Osteoblast (primary cell): ENCODE data around the gene PSEN2. TPM values are rescaled to one million over a fixed set of nuclear protein-coding genes. Genes with fewer than 3 reads are reported as not detected.
A peak's percentile ranks its signal among the peaks of the same experiment; 100 is the strongest.

ENCODE experiments used
- DNase-seq: peaks from one replicate; pipeline ENCODE4 v3.0.0; 2011; ENCODE audit warnings: low spot score, mixed read lengths; ENCODE audit not compliant: insufficient read length; ENCODE audit errors: missing footprints
- H2AFZ ChIP-seq: 2 replicates; pipeline ENCODE4 v1.6.0; 2011; ENCODE audit warnings: mild to moderate bottlenecking, low read length
- H3K27ac ChIP-seq: 2 replicates; pipeline ENCODE4 v1.5.1; 2011; ENCODE audit warnings: mild to moderate bottlenecking, low read depth, low read length, moderate library complexity
- H3K27me3 ChIP-seq: 2 replicates; pipeline ENCODE4 v1.6.0; 2012; ENCODE audit warnings: mild to moderate bottlenecking, control low read depth, inconsistent platforms, low read length, moderate library complexity; ENCODE audit not compliant: insufficient read depth
- H3K36me3 ChIP-seq: 2 replicates; pipeline ENCODE4 v1.5.1; 2011; ENCODE audit warnings: mild to moderate bottlenecking, low read length, control low read depth, moderate library complexity; ENCODE audit not compliant: insufficient read depth
- H3K4me1 ChIP-seq: 2 replicates; pipeline ENCODE4 v1.5.1; 2011; ENCODE audit warnings: mild to moderate bottlenecking, low read length, control low read depth, moderate library complexity; ENCODE audit not compliant: insufficient read depth
- H3K4me2 ChIP-seq: 2 replicates; pipeline ENCODE4 v1.6.0; 2011; ENCODE audit warnings: mild to moderate bottlenecking, low read length; ENCODE audit not compliant: insufficient read depth
- H3K4me3 ChIP-seq: fragments of 200-600 bp; sonication (generic); 3 replicates; pipeline ENCODE4 v1.5.1; 2012; ENCODE audit warnings: mild to moderate bottlenecking, low read length, inconsistent platforms; ENCODE audit not compliant: insufficient read depth
- H3K79me2 ChIP-seq: 2 replicates; pipeline ENCODE4 v1.6.0; 2012; ENCODE audit warnings: mild to moderate bottlenecking, low read length, control low read depth, inconsistent platforms; ENCODE audit not compliant: insufficient read depth
- H3K9me3 ChIP-seq: 2 replicates; pipeline ENCODE4 v1.5.1; 2011; ENCODE audit warnings: low read depth, low read length, control low read depth
- H4K20me1 ChIP-seq: 2 replicates; pipeline ENCODE4 v1.6.0; 2012; ENCODE audit warnings: mild to moderate bottlenecking, low read length, control low read depth; ENCODE audit not compliant: insufficient read depth
- CTCF ChIP-seq: IDR thresholded peaks from 2 replicates; pipeline ENCODE4 v1.5.1; 2011; ENCODE audit warnings: mild to moderate bottlenecking, low read depth, low read length, moderate library complexity; ENCODE audit errors: extremely low read depth
- total RNA-seq: library from RNA; depleted of rRNA; stranded (reverse); fragments of >200 nt; gene quantifications from 2 replicates; pipeline ENCODE4 v1.2.3, GENCODE V29; 2012

The PSEN2 gene
- total RNA-seq, 1 donor: 32.9 TPM

GRCh38 chr1:226862890-226863289 lies 7.5 kb upstream of the PSEN2 start:
- Histone ChIP-seq H3K27ac (peak overlapping the region; percentile 20), H2AFZ (peak overlapping the region; percentile 4), H3K9me3 (no peaks in the 10 kb centered on the region), H4K20me1 (no peaks in the 10 kb centered on the region), H3K27me3 (no peaks in the 10 kb centered on the region), H3K4me1 (peaks cover 13% of the 10 kb centered on the region), H3K4me2 (peak overlapping the region; percentile 52), H3K79me2 (no peaks in the 10 kb centered on the region), H3K4me3 (no peak overlapping the region), H3K36me3 (no peaks in the 10 kb centered on the region)
- DNase-seq: no peak
- TF ChIP-seq CTCF: no peak

- Histone ChIP-seq H3K4me1 (peaks cover 13% of the 10 kb centered on the region), H3K9me3 (no peaks in the 10 kb centered on the region), H3K27ac (peak overlapping the region; percentile 20), H3K27me3 (no peaks in the 10 kb centered on the region), H3K36me3 (no peaks in the 10 kb centered on the region), H4K20me1 (no peaks in the 10 kb centered on the region), H3K79me2 (no peaks in the 10 kb centered on the region), H2AFZ (peak overlapping the region; percentile 4), H3K4me3 (no peak overlapping the region), H3K4me2 (peak overlapping the region; percentile 52)
- no peak for TF ChIP-seq CTCF
- DNase-seq: peak; percentile 90
Measured at GRCh38 chr1:226863446-226863845, 7.0 kb upstream of the PSEN2 start.

- no peak overlapping the region for H3K4me2 ChIP-seq
- H2AFZ ChIP-seq: no peak overlapping the region
- peaks cover 13% of the 10 kb centered on the region for H3K4me1 ChIP-seq
- no peaks in the 10 kb centered on the region for H3K79me2 ChIP-seq
- H3K27me3 ChIP-seq: no peaks in the 10 kb centered on the region
- no peaks in the 10 kb centered on the region for H3K36me3 ChIP-seq
- no peak for TF ChIP-seq CTCF
- H4K20me1 ChIP-seq: no peaks in the 10 kb centered on the region
- DNase-seq: no peak
- no peak overlapping the region for H3K4me3 ChIP-seq
- H3K27ac ChIP-seq: no peak overlapping the region
- no peaks in the 10 kb centered on the region for H3K9me3 ChIP-seq
Measured at GRCh38 chr1:226864311-226864710, 6.1 kb upstream of the PSEN2 start.

- H3K4me3 ChIP-seq: no peak overlapping the region
- H3K4me2 ChIP-seq: no peak overlapping the region
- H3K4me1 ChIP-seq: peaks cover 13% of the 10 kb centered on the region
- H4K20me1 ChIP-seq: no peaks in the 10 kb centered on the region
- no peak for DNase-seq
- H3K9me3 ChIP-seq: no peaks in the 10 kb centered on the region
- TF ChIP-seq CTCF: no peak
- H3K79me2 ChIP-seq: no peaks in the 10 kb centered on the region
- no peak overlapping the region for H2AFZ ChIP-seq
- no peaks in the 10 kb centered on the region for H3K27me3 ChIP-seq
- no peaks in the 10 kb centered on the region for H3K36me3 ChIP-seq
- H3K27ac ChIP-seq: no peak overlapping the region
Measured at GRCh38 chr1:226865590-226865989, 4.8 kb upstream of the PSEN2 start.
